GM21529 (cell line): ENCODE results near the gene LGMN.
"Not testable (repeated sequence)": the region's sequence is repeated elsewhere in the genome, so short reads cannot be mapped to it uniquely, and the experiment has no call there.

ENCODE experiments used
- ATAC-seq: cut with Tn5 transposase; IDR thresholded peaks from one replicate; pipeline ENCODE4 v1.9.1; 2021; ENCODE audit not compliant: unreplicated experiment

Gene LGMN

DNA sequence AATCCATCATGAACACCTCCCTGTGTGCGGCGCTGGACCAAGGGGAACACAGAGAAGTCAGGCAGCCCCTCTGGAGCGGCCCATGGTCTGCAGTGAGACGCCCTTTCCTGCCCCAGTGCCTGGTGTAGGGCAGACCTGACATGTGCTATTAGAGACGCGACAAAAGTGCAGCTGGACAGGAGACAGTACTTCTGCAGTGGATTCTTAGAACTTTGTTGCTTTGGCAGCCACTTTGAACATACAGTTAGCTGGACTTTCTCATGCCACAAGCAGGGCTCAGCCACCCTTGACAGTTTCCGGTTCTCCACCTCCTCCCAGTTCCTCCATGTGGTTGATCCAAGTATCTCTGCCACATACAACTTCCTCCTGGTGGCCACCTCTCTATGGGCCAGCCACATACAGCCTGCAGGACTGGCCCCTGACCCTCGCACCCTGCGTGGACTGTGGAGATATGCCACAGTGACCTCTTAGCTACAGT, 45.9 kb downstream of the LGMN start:
- no peak for ATAC-seq

DNA sequence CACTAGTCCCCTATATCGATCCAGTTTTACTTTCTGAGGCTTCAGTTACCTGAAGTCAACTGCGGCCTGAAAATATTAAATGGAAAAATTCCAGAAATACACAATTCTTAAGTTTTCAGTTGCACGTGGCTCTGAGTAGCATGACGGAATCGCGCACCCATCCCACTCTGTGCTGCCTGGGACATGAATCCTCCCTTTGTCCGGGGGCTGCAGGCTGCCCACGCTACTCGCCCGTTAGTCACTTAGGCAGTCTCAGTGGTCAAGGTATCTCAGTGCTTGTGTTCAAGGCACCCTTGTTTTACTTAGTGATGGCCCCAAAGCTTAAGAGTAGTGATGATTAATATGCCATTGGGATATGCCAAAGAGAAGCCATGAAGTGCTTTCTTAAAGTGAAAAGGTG, 46.6 kb downstream of the LGMN start:
- ATAC-seq: no peak

DNA sequence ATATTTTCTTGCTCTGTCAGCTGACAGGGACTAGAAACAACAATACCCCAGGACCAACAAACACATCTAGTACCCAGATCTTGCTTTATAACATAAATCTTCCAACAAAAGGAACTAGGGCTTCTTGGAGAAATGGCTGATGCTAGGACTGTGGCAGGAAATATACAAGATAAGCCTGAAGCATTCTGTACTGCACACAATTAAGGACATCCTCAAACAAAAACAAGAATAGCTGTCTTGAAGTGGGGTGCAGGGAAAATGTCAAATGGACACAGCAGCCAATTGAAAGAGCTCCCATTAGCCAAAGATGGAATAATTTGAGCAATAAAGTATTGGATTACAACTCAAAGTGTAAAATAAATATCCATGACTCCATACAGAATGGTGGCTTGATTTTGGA, 50.0 kb downstream of the LGMN start:
- no peak for ATAC-seq

DNA sequence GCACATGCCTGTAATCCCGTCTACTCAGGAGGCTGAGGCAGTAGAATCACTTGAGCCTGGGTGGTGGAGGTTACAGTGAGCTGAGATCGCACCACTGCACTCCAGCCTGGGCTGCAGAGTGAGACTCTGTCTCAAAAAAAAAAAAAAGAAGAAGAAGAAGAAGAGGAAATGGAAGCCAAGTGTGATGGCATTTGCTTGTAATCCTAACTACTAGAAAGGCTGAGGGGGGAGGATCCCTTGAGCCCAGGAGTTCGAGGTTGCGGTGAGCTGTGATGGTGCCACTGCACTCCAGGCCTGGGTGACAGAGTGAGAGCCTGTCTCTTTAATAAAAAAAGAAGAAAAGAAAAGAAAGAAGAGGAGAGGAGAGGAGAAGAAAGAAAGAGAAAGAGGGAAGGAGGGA, 52.1 kb downstream of the LGMN start:
- no peak for ATAC-seq

DNA sequence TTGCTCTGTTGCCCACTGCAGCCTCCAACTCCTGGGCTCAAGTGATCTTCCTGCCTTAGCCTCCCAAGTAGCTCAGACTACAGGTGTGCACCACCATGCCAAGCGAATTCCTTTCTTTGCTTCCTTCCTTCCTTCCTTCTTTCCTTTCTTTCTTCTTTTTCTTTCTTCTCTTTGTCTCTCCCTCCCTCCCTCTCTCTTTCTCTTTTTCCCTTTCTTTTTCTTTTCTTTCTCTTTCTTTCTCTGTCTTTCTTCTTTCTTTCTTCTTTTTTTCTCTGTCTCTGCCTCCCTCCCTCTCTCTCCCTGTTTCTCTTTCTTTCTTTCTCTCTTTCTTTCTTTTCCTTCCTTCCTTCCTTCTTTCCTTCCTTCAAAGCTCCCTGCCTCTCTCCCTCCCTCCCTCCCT, 52.9 kb downstream of the LGMN start:
- ATAC-seq: no peak

DNA sequence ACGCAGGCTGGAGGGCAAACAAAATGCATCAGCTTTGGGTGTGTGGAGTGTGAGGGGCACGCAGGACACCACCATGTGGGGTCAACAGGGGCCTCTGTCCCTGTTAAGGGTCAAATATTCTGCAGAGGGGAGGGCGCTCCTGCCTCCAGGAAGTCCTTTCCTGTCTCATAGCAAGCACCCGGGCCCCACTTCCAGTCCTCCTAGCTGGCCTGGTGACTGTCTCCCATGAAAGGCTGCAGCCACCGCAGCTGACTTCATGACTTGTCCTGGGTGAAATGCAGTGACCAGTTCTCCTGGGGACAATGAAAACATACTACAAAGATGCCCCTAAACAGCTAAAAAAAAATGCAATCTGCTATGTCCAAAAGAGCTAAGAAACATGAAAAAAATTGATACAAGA, 53.6 kb downstream of the LGMN start:
- no peak for ATAC-seq

DNA sequence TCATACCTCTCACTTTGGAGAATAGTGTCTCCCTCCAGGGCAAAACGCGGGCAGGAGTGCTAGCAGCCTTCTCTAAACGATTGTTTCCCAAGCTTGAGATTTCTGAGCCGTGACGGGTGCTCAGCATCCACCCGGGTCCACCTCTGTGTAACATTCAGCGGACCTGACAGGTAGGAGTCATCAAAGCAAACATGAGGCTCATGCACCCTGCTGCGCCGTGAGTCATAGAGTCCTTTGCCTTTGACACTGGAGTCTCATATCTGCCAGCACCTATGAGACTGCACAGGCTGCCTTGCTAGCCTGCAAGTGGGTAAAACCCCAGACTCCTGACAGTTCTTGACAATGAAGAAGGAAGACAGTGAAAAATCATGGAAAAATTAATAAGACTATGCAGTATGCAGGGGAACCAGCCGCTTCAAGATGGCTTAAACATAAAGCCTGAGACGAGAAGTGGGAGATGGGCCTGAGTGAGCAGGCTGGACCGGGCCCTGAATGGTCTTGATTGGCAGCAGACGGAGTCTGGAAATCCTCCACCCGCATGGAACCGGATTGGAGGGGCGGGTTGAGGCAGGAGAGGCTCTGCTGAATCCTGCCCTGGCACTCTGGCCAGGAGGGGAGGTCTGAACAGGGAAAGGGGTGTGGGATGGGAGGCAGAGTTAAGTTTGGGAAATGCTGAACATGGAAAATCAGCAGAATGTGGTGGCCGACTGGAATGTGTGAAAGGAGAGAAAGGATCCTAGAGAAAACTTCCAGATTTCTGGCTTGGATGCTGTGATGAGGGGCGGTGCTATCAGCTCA, 54.2 kb downstream of the LGMN start:
- no peak for ATAC-seq

DNA sequence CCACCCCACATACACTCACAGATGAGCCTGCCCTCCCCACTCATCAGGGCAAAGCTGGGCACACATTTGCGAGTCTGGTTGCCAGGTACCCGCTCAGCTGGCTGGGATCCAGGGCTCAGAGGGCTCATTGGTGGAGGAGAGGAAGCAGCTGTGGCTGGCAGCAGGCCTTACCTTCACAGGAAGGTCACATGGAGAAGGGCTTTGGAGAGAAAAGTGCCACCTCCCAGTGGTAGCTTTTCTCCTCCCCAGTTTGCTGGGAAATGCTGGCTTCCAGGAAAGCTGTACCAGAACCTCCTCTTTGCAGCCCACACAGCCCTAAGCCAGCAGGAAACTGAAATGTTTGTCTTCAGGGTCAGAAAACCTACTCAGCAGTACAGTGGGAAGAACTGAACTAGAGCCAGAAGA, 55.6 kb downstream of the LGMN start:
- no peak for ATAC-seq

DNA sequence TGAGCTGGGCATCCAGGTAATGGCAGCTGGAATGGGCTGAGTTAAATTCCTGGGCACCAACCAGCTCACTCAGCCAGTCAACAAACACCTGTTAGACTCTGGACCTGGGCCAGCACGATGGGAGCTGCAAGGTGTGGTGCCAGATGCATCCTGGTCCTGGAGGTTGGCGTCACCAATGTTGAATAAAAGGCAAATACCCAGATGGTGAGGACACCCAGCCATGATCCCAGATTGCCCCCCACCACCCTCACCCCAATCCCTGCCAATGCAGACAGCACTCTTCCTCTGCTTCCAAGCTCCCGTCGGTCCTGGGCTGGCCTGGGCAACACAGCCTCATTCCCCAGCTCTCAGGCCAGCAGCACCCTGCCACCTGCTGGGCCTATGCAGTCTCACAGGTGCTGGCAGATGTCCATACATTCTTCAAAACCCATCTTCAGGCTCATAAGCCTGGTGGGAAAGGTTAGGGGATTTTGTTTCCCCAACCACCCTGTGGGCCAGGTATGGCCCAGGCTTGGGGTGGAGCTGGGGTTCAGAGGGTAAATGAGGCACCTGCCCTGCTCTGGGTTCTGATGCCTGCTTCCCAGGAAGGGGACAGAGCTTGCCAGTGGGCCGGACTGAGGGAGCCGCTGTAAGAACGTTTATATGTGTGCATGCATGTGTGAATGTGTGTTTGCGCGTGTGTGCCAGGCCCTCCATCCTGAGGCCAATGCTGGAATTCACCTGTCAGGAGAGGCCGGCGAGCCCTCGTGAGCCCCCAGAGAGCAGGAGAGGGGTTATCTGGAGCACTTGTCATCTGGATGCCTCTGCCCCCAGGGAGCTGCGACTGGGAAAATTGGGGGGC, 58.0 kb downstream of the LGMN start:
- no peak for ATAC-seq

DNA sequence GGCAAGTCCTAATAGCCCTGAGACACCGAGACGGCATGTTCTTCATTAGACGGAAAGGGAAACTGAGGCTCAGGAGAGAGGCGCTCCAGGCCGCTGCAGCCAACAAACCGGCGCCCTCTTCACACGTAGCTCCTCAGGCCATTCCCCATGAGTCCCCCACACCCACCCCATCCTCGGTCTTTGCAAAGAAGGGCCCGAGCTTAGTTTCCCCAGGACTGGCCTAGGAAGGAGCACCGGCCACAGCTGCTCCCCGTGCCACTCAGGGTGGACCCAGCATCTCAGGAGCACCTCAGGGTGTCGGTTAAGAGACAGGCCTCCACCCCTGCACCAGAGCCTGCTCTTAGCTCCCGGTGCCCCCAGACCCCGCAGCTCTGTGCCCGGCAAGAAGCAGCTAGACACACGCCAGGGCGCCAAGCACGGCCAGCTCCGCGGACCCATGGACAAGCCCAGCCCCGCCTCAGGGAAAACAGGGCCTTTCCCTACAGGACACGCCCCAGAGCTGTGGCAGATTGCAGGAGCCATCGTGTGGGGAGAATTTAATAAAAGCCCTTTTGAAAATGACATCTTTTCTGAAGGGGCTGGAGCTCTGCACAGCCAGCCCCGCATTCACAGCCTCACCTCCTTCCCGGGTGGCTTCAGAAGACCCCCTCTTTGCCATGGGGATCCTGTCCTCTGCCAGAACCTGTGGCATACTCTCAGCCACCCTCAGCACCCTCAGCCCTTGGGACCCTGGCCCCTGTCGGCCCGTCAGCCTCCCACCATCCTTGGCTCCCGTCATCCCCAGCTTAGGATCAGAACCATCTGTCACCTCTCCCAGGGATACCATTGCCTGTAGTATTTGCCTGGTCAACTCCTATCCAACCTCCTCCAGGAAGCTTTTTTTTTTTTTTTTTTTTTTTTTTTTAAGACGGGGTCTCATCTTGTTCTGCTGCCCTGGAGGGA, 59.7 kb downstream of the LGMN start:
- no peak for ATAC-seq

DNA sequence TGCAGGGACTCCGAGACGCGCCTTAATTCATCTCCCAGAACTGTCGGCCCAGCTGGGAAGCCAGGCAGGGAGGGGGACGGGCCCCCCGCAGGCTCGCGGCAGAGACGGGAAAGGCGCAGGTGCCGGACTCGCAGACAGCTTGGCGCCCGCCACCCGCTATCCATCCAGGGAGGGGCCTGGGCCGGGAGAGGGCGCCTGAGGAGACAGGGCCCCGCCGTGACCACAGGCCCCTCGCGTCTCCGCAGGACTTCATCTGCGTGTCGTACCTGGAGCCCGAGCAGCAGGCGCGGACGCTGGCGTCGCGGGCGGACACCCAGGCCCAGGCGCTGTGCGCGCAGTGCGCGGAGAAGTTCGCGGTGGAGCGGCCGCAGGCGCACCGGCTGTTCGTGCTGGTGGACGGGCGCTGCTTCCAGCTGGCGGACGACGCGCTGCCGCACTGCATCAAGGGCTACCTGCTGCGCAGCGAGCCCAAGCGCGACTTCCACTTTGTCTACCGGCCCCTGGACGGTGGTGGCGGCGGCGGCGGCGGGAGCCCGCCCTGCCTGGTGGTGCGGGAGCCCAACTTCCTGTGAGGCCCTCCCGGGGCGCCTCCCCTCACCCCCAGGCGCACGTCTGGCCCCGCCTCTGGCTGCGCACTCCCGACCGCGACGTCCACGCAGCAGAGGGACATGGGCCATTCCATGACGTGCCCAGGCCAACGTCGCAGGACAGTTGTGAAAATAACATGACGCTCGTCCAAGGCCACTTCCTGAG, 60.6 kb downstream of the LGMN start:
- no peak for ATAC-seq

DNA sequence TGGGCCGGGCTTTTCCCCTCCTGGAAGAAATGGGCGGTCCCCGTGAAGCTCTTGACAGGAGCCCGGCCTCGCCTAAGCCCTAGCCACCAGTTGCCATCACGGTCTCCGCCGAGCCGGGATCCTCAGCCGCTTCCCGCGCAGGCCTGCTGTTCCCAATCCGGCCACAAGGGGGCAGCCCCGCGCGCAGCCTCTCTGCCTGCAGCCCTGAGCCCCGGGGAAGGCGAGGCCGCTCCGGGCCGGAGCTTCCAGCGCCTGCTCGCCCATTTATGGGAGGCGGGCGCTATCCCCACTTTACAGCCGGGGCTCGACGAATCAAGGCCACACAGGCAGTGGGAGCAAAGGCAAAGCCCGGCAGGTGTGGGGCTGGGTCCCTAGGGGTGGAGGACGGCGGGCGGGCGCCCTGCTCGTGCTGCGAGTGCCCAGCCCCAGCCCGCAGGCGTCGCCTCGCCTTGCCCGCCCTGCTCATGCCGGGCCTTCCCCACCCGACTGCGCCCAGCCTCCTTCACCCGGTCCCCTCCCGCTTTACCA, 61.5 kb downstream of the LGMN start:
- ATAC-seq: peak; percentile 72

DNA sequence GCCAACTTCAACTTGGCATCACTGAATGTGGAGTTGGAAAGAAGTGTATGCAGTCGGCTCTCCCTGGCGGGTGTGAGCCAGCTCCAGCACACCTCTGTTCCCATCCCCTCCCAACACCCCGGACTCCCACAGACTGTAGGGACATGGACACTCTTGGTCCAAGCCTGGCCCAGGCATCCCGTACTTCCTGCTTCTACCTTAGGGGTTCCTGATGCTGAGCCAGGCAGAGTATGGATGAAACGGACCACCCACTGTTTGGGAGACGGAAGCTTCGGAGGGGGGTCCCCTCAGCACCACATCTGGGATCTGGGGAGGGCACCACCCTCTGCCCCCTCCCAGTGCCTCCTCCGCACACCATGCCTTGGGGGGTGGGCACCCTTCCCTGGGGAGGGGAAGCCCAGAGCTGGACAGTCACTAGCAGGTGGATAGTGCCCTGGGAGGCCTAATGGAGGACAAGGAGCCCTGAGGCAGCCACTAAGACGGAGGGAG, 62.0 kb downstream of the LGMN start:
- no peak for ATAC-seq

DNA sequence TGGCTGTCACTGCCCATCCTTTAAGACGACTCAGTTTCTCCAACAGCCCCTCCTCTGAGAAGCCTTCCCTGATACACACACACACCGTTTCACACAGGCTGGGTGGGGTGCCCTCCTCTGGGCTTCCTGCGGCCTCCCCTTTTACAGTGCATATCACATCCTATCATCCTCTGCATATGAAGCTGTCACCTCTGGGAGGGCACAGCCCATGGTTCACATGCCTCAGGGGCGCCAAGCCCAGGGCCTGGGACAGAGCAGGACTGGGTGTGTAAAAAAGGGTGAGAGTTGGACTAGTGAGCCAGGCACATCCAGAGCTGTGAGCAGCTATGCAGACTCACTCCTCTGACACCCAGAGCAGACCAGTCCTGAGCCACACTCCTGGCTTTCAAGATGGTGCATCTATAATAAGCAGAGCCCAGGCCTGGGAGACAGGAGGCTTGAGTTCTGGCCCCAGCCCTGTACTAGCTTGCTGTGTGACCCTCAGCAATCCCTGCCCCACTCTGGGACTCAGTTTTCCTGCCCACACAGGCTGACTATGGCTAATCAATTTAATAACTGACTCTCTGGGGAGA, 62.6 kb downstream of the LGMN start:
- ATAC-seq: no peak

DNA sequence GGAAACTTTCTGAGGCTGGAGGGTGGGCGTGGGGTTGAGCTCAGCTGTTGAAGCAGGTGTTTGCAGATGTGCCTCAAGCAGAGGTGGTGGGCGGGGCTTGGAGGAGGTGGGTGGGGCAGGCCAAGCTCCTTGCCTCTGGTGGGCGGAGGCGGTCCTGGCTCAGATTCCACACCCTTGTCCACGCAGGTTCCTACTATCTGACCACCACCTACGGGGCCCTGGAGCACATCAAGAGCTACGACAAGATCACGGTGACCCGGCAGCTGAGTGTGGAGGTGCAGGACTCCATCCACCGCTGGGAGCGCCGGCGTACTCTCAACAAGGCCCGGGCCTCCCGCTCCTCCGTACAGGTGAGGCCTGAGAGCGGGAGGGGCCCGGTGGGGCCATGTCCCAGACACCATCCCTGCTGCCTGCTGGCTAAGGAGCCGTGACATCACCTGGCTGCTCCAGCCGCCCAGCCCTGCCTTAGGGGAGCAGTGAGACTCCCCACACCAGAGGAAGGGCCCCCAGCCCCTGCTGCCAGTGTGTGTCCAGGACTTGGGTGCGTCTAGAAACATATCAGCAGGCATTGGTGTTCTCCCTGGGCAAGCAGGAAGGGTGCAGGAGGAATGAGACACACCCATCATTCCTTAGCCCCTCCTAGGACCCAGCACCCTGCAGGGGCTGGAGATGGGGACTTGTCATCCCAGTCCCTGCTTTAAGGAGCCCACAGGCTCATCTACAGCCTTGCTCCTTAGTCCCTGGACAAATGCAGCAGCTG, 63.4 kb downstream of the LGMN start:
- no peak for ATAC-seq

DNA sequence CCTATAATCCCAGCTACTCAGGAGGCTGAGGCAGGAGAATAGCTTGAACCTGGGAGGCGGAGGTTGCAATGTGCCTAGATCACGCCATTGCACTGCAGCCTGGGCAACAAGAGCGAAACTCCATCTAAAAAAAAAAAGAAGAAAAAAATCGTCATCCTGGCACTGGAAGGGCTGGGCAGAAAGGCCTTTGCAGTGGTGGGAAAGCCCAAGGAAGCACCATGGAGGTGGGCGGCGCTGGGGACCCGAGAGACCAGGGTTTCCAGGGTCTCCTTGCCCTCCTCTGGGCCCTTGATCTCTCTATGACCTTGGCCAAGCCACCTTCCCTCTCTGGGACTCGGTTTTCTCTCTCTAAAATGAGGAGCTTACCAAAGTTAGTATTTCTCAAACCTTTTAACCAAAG, 65.4 kb downstream of the LGMN start:
- no peak for ATAC-seq

DNA sequence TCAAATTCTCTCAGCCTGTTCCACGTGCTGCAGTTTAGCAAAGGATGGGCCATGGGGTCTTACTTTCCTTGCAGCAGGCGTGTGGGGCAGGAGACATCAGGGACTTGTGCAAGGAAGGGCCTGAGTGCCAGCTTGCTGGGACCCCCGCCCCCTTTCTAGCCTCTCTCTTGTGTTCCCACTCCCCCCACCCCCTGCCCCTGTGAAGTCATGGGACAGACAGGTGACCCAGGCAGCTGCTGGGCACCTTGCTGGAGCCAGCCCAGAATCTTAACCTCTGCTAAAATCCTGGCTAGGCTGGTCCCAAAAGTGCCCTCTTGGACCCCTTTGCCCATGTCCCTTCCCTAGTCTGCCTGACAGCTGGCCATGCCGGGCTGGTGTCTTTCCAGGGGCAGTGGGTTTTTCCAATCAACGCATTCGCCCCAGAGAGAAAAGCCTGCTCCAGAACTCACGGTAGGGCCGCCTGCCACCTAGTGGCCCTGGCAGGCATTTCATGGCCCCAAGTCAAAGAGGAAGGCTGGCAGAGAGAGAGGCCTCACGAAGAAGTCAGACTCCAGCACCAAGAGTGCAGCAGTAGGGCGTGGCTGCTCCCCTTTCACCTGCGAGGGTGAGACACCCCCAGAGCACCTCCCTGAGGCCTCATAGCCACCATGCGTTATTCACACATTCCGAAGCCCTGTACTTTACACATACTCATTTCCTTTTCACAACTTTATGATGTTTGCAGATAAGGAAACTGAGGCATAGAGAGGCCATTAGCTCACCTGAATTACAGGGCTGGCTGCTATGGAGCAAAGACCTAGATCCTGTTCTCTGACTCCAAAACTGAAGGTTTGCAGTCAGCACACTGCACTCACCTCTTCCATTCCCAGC, 67.4 kb downstream of the LGMN start:
- no peak for ATAC-seq

DNA sequence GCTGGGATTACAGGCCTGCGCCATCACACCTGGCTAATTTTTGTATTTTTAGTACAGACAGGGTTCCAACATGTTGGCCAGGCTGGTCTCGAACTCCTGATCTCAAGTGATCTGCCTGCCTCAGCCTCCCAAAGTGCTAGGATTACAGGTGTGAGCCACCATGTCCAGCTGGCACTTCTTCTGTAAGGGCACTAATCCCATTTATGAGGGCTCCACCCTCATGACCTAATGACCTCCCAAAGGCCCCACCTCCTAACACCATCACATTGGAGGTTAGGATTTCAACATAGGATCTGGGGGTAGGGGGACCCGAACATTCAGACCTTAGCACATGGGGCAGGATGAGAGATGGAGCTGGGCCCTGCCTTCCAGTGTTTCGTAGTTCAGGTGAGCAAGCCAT, 68.1 kb downstream of the LGMN start:
- not testable (repeated sequence) for ATAC-seq
